GM12878 (cell line): Measurements from ENCODE around the gene XAB2. TPM values are rescaled to one million over a fixed set of nuclear protein-coding genes. Genes with fewer than 3 reads are reported as not detected.
A peak's percentile ranks its signal among the peaks of the same experiment; 100 is the strongest.

Source experiments
- BRCA1 ChIP-seq: IDR thresholded peaks from 2 replicates; pipeline ENCODE4 v1.6.1; 2011; ENCODE audit warnings: low read depth, low read length, improper control_type of control experiment
- CREB1 ChIP-seq: IDR thresholded peaks from 2 replicates; pipeline ENCODE4 v1.6.1; 2012; ENCODE audit warnings: low read depth, mild to moderate bottlenecking, inconsistent platforms
- FOXM1 ChIP-seq: IDR thresholded peaks from 2 replicates; pipeline ENCODE4 v1.6.1; 2012; ENCODE audit warnings: low read depth, mild to moderate bottlenecking, inconsistent platforms, low read length, moderate library complexity
- TCF12 ChIP-seq: IDR thresholded peaks from 2 replicates; pipeline ENCODE4 v1.6.1; 2011; ENCODE audit warnings: low read depth, mild to moderate bottlenecking, low read length
- YY1 ChIP-seq: IDR thresholded peaks from 2 replicates; pipeline ENCODE4 v1.6.1; 2011; ENCODE audit warnings: low read depth, mild to moderate bottlenecking, low read length
- ZNF207 ChIP-seq: fragments of 450-650 bp; IDR thresholded peaks from 2 replicates; pipeline ENCODE4 v1.6.1; 2014; ENCODE audit warnings: antibody characterized with exemption, mild to moderate bottlenecking, borderline replicate concordance
- ZNF384 ChIP-seq: IDR thresholded peaks from 2 replicates; pipeline ENCODE4 v1.6.1; 2012; ENCODE audit warnings: low read depth, mild to moderate bottlenecking, low read length, improper control_type of control experiment, borderline replicate concordance
- ZZZ3 ChIP-seq: IDR thresholded peaks from 2 replicates; pipeline ENCODE4 v1.6.1; 2011; ENCODE audit warnings: low read depth; ENCODE audit not compliant: control insufficient read depth, insufficient read length
- polyA plus RNA-seq, 11 experiments: library from polyadenylated mRNA; depleted of rRNA in 4 of 11; unstranded in 6 of 11; stranded (reverse) in 5 of 11; fragments of >200 nt; fragmentation: Nextera tagmentation in 4 of 11; fragmentation: Illumina TruSeq in 1 of 11; extraction: Ambion mirVana in 4 of 11; extraction: Trizol in 1 of 11; gene quantifications; 1 replicate in 1 of 11; 2 replicates in 10 of 11; pipeline versions ENCODE4 v1.2.1 to v1.2.3, GENCODE V29; 2011 to 2016; ENCODE audit warnings: inconsistent platforms in 2 of 11, missing spikeins in 2 of 11, low read depth in 1 of 11
- total RNA-seq, 4 experiments: library from RNA; depleted of rRNA in 3 of 4; stranded (reverse); fragments of >200 nt in 3 of 4; fragmentation: Illumina TruSeq in 1 of 4; extraction: Trizol in 1 of 4; gene quantifications; 2 replicates each; pipeline versions ENCODE4 v1.2.1 to v1.2.3, GENCODE V29; 2013 to 2021
- TF ChIP-seq, protein P1 (sequence below): fragments of 450-650 bp; IDR thresholded peaks from 2 replicates; pipeline ENCODE4 v1.6.1; 2016; ENCODE audit warnings: mild to moderate bottlenecking
- TF ChIP-seq, protein P2 (sequence below): IDR thresholded peaks from 2 replicates; pipeline ENCODE4 v1.6.1; 2011; ENCODE audit warnings: borderline replicate concordance, low read depth, mild to moderate bottlenecking, moderate library complexity, mixed read lengths, low read length; ENCODE audit not compliant: insufficient read depth; ENCODE audit errors: extremely low read length
- TF ChIP-seq, protein P3 (sequence below): IDR thresholded peaks from 2 replicates; pipeline ENCODE4 v1.6.1; 2011; ENCODE audit warnings: mild to moderate bottlenecking, low read depth, low read length, moderate library complexity; ENCODE audit not compliant: insufficient replicate concordance

The XAB2 gene
- total and polyA plus RNA-seq, 10 of the 15 experiments (the other 5 are each of a cell fraction or from before 2014, with no cell fraction given): 0.34 to 45.1 (median 18.8) TPM

DNA sequence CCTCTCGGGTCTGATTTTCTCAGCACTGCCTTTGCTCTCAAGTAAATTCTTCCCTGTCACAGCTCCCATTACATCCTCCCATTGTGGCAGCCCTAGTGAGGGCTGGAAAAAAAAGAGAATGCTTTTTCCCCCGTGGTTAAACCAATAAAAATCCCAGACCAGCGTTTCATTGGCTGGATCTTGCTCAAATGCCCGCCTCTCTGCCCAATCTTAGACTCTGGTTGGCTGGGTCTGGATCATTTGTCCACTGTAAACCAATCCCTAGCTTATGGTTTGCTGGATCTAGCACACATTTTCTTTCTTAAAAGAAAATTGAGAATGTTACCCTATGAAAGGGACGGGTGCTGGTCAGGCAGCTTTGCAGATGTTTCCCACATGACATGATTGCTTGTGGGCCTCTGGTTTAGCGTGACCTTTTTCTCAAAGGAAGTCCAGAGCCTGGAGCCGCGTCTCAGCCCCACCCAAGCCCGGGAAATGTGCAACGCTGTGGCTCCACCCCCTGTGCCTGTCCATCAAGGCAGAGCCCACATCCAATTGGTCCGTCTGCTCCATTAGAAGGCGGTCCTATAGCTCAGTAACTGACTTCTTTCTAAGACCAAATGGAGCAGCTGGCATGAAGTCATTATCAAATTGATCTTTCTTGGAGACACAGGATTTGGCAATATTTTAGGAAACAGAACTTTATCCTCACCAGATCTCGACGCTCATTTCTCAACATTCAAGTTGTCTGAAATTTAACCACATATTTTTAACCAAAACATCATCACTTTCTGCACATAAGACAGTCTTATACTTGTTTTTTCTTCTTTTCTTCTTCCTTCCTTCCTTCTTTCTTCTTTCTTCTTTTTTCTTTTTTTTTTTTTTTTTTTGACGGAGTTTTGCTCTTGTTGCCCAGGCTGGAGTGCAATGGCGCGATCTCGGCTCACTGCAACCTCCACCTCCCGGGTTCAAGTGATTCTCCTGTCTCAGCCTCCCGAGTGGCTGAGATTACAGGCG is 45.0 kb upstream of the XAB2 start (continued):
- TF ChIP-seq, protein P1, sequence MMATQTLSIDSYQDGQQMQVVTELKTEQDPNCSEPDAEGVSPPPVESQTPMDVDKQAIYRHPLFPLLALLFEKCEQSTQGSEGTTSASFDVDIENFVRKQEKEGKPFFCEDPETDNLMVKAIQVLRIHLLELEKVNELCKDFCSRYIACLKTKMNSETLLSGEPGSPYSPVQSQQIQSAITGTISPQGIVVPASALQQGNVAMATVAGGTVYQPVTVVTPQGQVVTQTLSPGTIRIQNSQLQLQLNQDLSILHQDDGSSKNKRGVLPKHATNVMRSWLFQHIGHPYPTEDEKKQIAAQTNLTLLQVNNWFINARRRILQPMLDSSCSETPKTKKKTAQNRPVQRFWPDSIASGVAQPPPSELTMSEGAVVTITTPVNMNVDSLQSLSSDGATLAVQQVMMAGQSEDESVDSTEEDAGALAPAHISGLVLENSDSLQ: peak; percentile 95
- TF ChIP-seq BRCA1 (no peak), ZNF384 (no peak), TCF12 (no peak), FOXM1 (no peak), ZNF207 (no peak), ZZZ3 (no peak), YY1 (no peak), CREB1 (no peak)
- TF ChIP-seq, protein P2, sequence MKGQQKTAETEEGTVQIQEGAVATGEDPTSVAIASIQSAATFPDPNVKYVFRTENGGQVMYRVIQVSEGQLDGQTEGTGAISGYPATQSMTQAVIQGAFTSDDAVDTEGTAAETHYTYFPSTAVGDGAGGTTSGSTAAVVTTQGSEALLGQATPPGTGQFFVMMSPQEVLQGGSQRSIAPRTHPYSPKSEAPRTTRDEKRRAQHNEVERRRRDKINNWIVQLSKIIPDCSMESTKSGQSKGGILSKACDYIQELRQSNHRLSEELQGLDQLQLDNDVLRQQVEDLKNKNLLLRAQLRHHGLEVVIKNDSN: no peak
- TF ChIP-seq, protein P3, sequence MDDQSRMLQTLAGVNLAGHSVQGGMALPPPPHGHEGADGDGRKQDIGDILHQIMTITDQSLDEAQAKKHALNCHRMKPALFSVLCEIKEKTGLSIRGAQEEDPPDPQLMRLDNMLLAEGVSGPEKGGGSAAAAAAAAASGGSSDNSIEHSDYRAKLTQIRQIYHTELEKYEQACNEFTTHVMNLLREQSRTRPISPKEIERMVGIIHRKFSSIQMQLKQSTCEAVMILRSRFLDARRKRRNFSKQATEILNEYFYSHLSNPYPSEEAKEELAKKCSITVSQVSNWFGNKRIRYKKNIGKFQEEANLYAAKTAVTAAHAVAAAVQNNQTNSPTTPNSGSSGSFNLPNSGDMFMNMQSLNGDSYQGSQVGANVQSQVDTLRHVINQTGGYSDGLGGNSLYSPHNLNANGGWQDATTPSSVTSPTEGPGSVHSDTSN: peak; percentile 92
